ENCODE measurements around the gene LRP4. TPM values are rescaled to one million over a fixed set of nuclear protein-coding genes. Genes with fewer than 3 reads are reported as not detected.

The LRP4 gene
- total and polyA plus RNA-seq, 2 of the 13 experiments (the other 11 are each of a cell fraction or from before 2014, with no cell fraction given): 4.7 to 13.3 TPM

DNA sequence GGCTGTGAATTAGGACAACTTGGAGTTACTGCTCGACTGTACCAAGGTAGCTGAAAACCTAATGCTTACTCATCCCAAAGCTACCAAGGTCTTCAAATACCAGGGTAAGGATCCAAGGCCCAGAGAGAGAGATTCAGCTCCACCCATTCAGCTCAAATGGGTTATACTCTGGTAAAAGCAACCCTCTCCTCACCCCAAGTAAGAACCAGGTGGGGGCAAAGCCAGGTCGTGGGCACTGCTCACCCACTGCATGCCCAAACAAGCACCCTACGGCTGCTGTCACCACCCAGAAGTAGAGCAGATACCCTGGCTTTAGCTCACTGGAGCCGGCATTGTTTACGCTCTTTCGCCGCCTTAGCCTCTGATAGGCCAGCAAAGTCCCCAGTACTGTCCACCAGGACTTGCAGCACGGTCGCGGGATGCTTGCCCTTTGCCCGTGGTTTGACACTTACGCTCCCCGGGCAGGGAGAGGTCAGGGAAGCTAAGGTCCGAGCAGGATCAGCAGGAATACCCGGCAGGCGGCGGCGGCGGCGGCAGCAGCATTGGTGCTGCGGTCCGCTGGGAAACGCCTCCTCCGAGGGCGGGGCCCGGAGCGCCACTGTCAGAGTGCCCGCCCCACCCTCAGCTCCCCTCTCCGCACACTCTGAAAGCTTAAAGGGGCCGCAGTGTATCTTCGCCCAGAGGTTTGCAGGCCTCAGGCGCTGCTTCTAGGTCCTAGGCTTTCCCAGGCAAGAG lies 91.9 kb downstream of the LRP4 start (continued):
- TF ChIP-seq, protein P1, sequence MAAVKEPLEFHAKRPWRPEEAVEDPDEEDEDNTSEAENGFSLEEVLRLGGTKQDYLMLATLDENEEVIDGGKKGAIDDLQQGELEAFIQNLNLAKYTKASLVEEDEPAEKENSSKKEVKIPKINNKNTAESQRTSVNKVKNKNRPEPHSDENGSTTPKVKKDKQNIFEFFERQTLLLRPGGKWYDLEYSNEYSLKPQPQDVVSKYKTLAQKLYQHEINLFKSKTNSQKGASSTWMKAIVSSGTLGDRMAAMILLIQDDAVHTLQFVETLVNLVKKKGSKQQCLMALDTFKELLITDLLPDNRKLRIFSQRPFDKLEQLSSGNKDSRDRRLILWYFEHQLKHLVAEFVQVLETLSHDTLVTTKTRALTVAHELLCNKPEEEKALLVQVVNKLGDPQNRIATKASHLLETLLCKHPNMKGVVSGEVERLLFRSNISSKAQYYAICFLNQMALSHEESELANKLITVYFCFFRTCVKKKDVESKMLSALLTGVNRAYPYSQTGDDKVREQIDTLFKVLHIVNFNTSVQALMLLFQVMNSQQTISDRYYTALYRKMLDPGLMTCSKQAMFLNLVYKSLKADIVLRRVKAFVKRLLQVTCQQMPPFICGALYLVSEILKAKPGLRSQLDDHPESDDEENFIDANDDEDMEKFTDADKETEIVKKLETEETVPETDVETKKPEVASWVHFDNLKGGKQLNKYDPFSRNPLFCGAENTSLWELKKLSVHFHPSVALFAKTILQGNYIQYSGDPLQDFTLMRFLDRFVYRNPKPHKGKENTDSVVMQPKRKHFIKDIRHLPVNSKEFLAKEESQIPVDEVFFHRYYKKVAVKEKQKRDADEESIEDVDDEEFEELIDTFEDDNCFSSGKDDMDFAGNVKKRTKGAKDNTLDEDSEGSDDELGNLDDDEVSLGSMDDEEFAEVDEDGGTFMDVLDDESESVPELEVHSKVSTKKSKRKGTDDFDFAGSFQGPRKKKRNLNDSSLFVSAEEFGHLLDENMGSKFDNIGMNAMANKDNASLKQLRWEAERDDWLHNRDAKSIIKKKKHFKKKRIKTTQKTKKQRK (IDR thresholded peaks at IDR 0.05; ENCODE audit: low read length): no peak
- TF ChIP-seq TAF15 (IDR thresholded peaks at IDR 0.05; ENCODE audit: low read depth, low read length, poor library complexity, severe bottlenecking) (peak; percentile 95), THAP11 (CRISPR knock-in tag; IDR thresholded peaks at IDR 0.05) (peak; percentile 63), KLF13 (CRISPR knock-in tag; IDR thresholded peaks at IDR 0.05) (no peak), SMARCE1 (IDR thresholded peaks at IDR 0.05; ENCODE audit: borderline replicate concordance) (no peak), ZNF136 (CRISPR knock-in tag; IDR thresholded peaks at IDR 0.05; ENCODE audit: low read depth) (0 out of 2 replicates have a peak, but pooled peaks have one; percentile 67), KDM5B (CRISPR knock-in tag; IDR thresholded peaks at IDR 0.05; ENCODE audit: borderline replicate concordance) (peak; percentile 78; the same call in 1 of the 2 replicates), ZMYM4 (CRISPR knock-in tag; IDR thresholded peaks at IDR 0.05) (peak; percentile 89), ZBTB42 (CRISPR knock-in tag; IDR thresholded peaks at IDR 0.05) (no peak), ZNF224 (CRISPR knock-in tag; IDR thresholded peaks at IDR 0.05) (0 out of 2 replicates have a peak, but pooled peaks have one; percentile 29), NFKBIZ (CRISPR knock-in tag; IDR thresholded peaks at IDR 0.05) (no peak), TGIF2 (CRISPR knock-in tag; IDR thresholded peaks at IDR 0.05) (peak; percentile 60), ZNF335 (CRISPR knock-in tag; IDR thresholded peaks at IDR 0.05) (0 out of 2 replicates have a peak, but pooled peaks have one; percentile 17), ZNF446 (CRISPR knock-in tag; IDR thresholded peaks at IDR 0.05) (no peak), ZNF776 (CRISPR knock-in tag; IDR thresholded peaks at IDR 0.05) (no peak), NFYB (CRISPR knock-in tag; IDR thresholded peaks at IDR 0.05) (peak; percentile 73), FOXC1 (CRISPR knock-in tag; IDR thresholded peaks at IDR 0.05; ENCODE audit: borderline replicate concordance) (peak; percentile 63; the same call in 1 of the 2 replicates)
- TF ChIP-seq, protein P2, sequence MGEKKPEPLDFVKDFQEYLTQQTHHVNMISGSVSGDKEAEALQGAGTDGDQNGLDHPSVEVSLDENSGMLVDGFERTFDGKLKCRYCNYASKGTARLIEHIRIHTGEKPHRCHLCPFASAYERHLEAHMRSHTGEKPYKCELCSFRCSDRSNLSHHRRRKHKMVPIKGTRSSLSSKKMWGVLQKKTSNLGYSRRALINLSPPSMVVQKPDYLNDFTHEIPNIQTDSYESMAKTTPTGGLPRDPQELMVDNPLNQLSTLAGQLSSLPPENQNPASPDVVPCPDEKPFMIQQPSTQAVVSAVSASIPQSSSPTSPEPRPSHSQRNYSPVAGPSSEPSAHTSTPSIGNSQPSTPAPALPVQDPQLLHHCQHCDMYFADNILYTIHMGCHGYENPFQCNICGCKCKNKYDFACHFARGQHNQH (CRISPR knock-in tag; IDR thresholded peaks at IDR 0.05): peak; percentile 52
- TF ChIP-seq, protein P3, sequence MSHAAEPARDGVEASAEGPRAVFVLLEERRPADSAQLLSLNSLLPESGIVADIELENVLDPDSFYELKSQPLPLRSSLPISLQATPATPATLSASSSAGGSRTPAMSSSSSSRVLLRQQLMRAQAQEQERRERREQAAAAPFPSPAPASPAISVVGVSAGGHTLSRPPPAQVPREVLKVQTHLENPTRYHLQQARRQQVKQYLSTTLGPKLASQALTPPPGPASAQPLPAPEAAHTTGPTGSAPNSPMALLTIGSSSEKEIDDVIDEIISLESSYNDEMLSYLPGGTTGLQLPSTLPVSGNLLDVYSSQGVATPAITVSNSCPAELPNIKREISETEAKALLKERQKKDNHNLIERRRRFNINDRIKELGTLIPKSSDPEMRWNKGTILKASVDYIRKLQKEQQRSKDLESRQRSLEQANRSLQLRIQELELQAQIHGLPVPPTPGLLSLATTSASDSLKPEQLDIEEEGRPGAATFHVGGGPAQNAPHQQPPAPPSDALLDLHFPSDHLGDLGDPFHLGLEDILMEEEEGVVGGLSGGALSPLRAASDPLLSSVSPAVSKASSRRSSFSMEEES (CRISPR knock-in tag; IDR thresholded peaks at IDR 0.05): peak; percentile 64
- TF ChIP-seq, protein P4, sequence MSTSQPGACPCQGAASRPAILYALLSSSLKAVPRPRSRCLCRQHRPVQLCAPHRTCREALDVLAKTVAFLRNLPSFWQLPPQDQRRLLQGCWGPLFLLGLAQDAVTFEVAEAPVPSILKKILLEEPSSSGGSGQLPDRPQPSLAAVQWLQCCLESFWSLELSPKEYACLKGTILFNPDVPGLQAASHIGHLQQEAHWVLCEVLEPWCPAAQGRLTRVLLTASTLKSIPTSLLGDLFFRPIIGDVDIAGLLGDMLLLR (CRISPR knock-in tag; IDR thresholded peaks at IDR 0.05): peak; percentile 50; the same call in 1 of the 2 replicates
- TF ChIP-seq, protein P5, sequence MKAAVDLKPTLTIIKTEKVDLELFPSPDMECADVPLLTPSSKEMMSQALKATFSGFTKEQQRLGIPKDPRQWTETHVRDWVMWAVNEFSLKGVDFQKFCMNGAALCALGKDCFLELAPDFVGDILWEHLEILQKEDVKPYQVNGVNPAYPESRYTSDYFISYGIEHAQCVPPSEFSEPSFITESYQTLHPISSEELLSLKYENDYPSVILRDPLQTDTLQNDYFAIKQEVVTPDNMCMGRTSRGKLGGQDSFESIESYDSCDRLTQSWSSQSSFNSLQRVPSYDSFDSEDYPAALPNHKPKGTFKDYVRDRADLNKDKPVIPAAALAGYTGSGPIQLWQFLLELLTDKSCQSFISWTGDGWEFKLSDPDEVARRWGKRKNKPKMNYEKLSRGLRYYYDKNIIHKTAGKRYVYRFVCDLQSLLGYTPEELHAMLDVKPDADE (CRISPR knock-in tag; IDR thresholded peaks at IDR 0.05): 0 out of 2 replicates have a peak, but pooled peaks have one; percentile 52
- TF ChIP-seq, protein P6, sequence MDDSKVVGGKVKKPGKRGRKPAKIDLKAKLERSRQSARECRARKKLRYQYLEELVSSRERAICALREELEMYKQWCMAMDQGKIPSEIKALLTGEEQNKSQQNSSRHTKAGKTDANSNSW (CRISPR knock-in tag; IDR thresholded peaks at IDR 0.05; ENCODE audit: borderline replicate concordance): no peak

All from HepG2 (cell line).